ENCODE data around the gene C18orf32.

C18orf32 gene

DNA sequence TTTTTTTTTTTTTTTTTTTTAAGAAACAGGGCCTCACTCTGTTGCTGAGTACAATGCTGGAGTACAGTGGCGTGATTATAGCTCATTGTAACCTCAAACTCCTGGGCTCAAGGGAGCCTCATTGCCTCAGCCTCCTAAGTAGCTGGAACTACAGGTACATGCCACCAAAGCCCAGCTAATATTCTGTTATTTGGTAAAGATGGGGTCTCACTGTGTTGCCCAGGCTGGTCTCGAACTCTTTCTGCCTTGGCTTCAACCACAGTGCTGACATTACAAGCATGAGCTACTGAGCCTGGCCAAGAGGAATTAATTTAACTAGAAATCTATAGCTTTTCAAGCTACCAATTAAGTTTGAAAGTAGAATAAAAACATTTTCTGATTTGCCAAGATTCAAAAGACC lies 54.4 kb downstream of the C18orf32 start:
- peaks cover 9% of the 10 kb centered on the region; the same call in 1 of the 2 replicates for H4K20me1 ChIP-seq (ENCODE audit: insufficient read depth, low read length)

DNA sequence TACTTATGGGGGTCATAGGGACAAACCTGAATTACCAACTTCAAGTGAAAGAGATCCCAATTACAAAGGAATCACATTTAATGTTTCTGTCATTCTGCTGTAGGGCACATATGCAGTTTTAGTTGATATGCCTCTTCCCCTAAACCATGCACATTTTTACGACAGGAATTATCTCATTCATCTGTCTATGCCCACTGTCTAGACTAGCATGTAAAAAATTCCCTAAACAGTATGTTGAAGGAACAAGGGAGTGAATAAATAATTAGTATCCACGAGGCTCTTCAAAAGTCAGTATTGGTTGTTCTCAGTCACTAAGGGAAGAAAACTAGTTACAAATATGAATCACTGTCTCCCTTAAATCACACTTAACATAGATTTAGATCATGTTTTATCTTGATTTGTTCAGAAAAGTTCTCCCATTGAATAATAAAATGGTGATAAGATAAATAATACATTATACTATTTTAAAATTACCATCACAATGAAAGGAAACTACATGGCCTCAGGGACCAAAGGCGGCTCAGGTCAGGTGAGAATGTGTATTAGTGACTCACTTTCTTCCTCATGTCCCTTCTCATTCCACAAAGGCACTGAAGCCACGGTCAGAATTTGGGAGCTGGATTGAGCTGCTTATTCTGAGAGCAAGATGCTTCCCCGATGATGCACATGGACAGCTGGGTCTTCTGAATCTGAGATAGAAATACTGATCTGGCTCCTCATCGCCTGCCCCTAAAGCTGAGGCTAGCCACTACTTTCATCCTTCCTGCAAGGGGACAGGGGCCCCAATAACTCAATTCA lies 55.7 kb downstream of the C18orf32 start:
- H4K20me1 ChIP-seq (ENCODE audit: insufficient read depth, low read length): peaks cover 6% of the 10 kb centered on the region; the same call in 1 of the 2 replicates
- no peaks in the 10 kb centered on the region for H3K27me3 ChIP-seq (ENCODE audit: insufficient read depth, low read length, poor library complexity)
- ATAC-seq (ENCODE audit: insufficient read depth, low read depth): no peak
- no peak overlapping the region for H2AFZ ChIP-seq (ENCODE audit: low read depth, low read length)
- no peak overlapping the region for H3K4me3 ChIP-seq (ENCODE audit: low read depth in 1 of 2, low read length in 2 of 2)
- no peak for TF ChIP-seq EZH2 (IDR thresholded peaks at IDR 0.05; ENCODE audit: borderline replicate concordance, low read depth, low read length, severe bottlenecking)
- TF ChIP-seq, protein P1, sequence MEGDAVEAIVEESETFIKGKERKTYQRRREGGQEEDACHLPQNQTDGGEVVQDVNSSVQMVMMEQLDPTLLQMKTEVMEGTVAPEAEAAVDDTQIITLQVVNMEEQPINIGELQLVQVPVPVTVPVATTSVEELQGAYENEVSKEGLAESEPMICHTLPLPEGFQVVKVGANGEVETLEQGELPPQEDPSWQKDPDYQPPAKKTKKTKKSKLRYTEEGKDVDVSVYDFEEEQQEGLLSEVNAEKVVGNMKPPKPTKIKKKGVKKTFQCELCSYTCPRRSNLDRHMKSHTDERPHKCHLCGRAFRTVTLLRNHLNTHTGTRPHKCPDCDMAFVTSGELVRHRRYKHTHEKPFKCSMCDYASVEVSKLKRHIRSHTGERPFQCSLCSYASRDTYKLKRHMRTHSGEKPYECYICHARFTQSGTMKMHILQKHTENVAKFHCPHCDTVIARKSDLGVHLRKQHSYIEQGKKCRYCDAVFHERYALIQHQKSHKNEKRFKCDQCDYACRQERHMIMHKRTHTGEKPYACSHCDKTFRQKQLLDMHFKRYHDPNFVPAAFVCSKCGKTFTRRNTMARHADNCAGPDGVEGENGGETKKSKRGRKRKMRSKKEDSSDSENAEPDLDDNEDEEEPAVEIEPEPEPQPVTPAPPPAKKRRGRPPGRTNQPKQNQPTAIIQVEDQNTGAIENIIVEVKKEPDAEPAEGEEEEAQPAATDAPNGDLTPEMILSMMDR (IDR thresholded peaks at IDR 0.05; ENCODE audit: borderline replicate concordance, extremely low read depth, low read length, poor library complexity, severe bottlenecking): no peak
- no peaks in the 10 kb centered on the region for H3K4me1 ChIP-seq (ENCODE audit: insufficient read depth, low read length)
- H3K9ac ChIP-seq (ENCODE audit: low read depth, low read length): no peak overlapping the region
- H3K79me2 ChIP-seq (ENCODE audit: insufficient read depth, low read length): peaks cover 51% of the 10 kb centered on the region
- H3K4me2 ChIP-seq (ENCODE audit: insufficient read depth, low read length): no peak overlapping the region
- H3K9me3 ChIP-seq (ENCODE audit: insufficient read depth, low read length, severe bottlenecking): no peaks in the 10 kb centered on the region
- no peak for DNase-seq
- H3K27ac ChIP-seq (ENCODE audit: low read length): no peak overlapping the region
- peaks cover 35% of the 10 kb centered on the region for H3K36me3 ChIP-seq (ENCODE audit: insufficient read depth, low read length)

More for the DNA sequence above, 54.4 kb downstream of the C18orf32 start:
- Histone ChIP-seq H3K27ac (ENCODE audit: low read length) (no peak overlapping the region), H3K79me2 (ENCODE audit: insufficient read depth, low read length) (peaks cover 59% of the 10 kb centered on the region), H3K27me3 (ENCODE audit: insufficient read depth, low read length, poor library complexity) (no peaks in the 10 kb centered on the region), H3K9ac (ENCODE audit: low read depth, low read length) (no peak overlapping the region), H3K4me2 (ENCODE audit: insufficient read depth, low read length) (no peak overlapping the region), H3K36me3 (ENCODE audit: insufficient read depth, low read length) (peaks cover 24% of the 10 kb centered on the region), H2AFZ (ENCODE audit: low read depth, low read length) (no peak overlapping the region), H3K4me1 (ENCODE audit: insufficient read depth, low read length) (no peaks in the 10 kb centered on the region), H3K9me3 (ENCODE audit: insufficient read depth, low read length, severe bottlenecking) (no peaks in the 10 kb centered on the region), H3K4me3 (ENCODE audit: low read depth in 1 of 2, low read length in 2 of 2) (no peak overlapping the region)
- TF ChIP-seq, protein P1 (IDR thresholded peaks at IDR 0.05; ENCODE audit: borderline replicate concordance, extremely low read depth, low read length, poor library complexity, severe bottlenecking): no peak
- no peak for TF ChIP-seq EZH2 (IDR thresholded peaks at IDR 0.05; ENCODE audit: borderline replicate concordance, low read depth, low read length, severe bottlenecking)
- ATAC-seq (ENCODE audit: insufficient read depth, low read depth): no peak
- DNase-seq: no peak

All from DND-41 (cell line).